Smooth muscle cell (in vitro differentiated cells): ENCODE results near the gene AUTS2. TPM values are rescaled to one million over a fixed set of nuclear protein-coding genes. Genes with fewer than 3 reads are reported as not detected.

Experiments
- DNase-seq: peaks from one replicate; lab custom pipeline; 2025; ENCODE audit not compliant: unreplicated experiment; lab: John Stamatoyannopoulos, UW
- H2AFZ ChIP-seq: fragments of 200-600 bp; sonication (generic); 2 replicates; pipeline ENCODE4 v1.6.0; 2016; ENCODE audit warnings: antibody characterized with exemption, low read depth, mild to moderate bottlenecking
- H3F3A ChIP-seq: fragments of 200-600 bp; sonication (generic); 2 replicates; pipeline ENCODE4 v1.6.0; 2017; ENCODE audit warnings: antibody characterized with exemption, low read depth
- H3K27ac ChIP-seq: fragments of 200-600 bp; sonication (generic); 2 replicates; pipeline ENCODE4 v1.5.1; 2016; ENCODE audit warnings: low read depth, mild to moderate bottlenecking
- H3K27me3 ChIP-seq: fragments of 200-600 bp; sonication (generic); 2 replicates; pipeline ENCODE4 v1.6.1; 2016; ENCODE audit warnings: low read depth, mild to moderate bottlenecking
- H3K36me3 ChIP-seq: fragments of 200-600 bp; sonication (generic); 2 replicates; pipeline ENCODE4 v1.5.1; 2016; ENCODE audit warnings: low read depth
- H3K4me1 ChIP-seq: fragments of 200-600 bp; sonication (generic); 2 replicates; pipeline ENCODE4 v1.5.1; 2016; ENCODE audit warnings: low read depth
- H3K4me2 ChIP-seq: fragments of 200-600 bp; sonication (generic); 2 replicates; pipeline ENCODE4 v1.6.0; 2016; ENCODE audit warnings: mild to moderate bottlenecking
- H3K4me3 ChIP-seq: fragments of 200-600 bp; sonication (generic); 2 replicates; pipeline ENCODE4 v1.5.1; 2016; ENCODE audit warnings: mild to moderate bottlenecking
- H3K79me2 ChIP-seq: fragments of 200-600 bp; sonication (generic); 2 replicates; pipeline ENCODE4 v1.6.0; 2016; ENCODE audit warnings: low read depth, mild to moderate bottlenecking
- H3K9ac ChIP-seq: fragments of 200-600 bp; sonication (generic); 2 replicates; pipeline ENCODE4 v1.6.0; 2016; ENCODE audit warnings: low read depth
- H3K9me3 ChIP-seq: fragments of 200-600 bp; sonication (generic); replicated peaks from 2 replicates; pipeline ENCODE4 v1.5.1; 2016; ENCODE audit warnings: low read depth
- H4K20me1 ChIP-seq: fragments of 200-600 bp; sonication (generic); 2 replicates; pipeline ENCODE4 v1.6.0; 2016; ENCODE audit warnings: low read depth
- WGBS: methylation state at CpG from one replicate; pipeline ENCODE4 v1.1.7; 2016; ENCODE audit warnings: low lambda C conversion rate; 5-methylcytosine and 5-hydroxymethylcytosine counted together
- polyA plus RNA-seq: library from polyadenylated mRNA; unstranded; fragments of >200 nt; fragmentation: Nextera tagmentation; extraction: Ambion mirVana; gene quantifications from 2 replicates; pipeline ENCODE4 v1.2.1, GENCODE V29; 2016
- total RNA-seq: library from RNA; depleted of rRNA; stranded (reverse); fragments of >200 nt; gene quantifications from 2 replicates; pipeline ENCODE4 v1.2.3, GENCODE V29; 2014
- TF ChIP-seq, protein P1 (sequence below): fragments of 200-600 bp; sonication (generic); IDR thresholded peaks from 2 replicates; pipeline ENCODE4 v1.5.1; 2017; ENCODE audit warnings: borderline replicate concordance, mild to moderate bottlenecking, antibody characterized with exemption; ENCODE audit not compliant: insufficient read depth, poor library complexity, severe bottlenecking

AUTS2 gene
- total and polyA plus RNA-seq, 2 experiments from 2014 or later, result 6.5 to 8.6 TPM

DNA sequence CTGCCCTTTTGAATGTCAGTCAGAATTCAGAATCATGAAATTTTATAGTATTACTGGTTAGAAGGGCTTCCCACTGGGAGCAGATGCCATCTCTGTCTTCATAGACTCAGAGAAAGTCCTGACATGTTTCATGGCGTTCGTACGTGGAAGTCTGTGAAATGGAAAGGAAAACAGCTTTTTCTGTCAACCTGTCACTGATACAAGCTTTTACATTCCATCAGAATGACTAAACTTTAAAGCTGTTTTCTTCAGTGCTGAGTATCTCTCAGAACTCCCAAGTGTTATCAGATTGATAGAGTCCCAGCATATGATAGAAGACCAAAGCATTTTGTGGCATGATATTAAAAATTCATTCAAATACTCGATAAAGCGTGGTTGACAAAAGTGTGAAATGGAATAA lies 807.0 kb downstream of the AUTS2 start:
- no peaks in the 10 kb centered on the region for H3K27me3 ChIP-seq
- 66% methylated on average over 5 of the region's 5 CpGs for WGBS
- H3K79me2 ChIP-seq, result no peaks in the 10 kb centered on the region
- no peak overlapping the region for H3K27ac ChIP-seq
- H3K4me3 ChIP-seq, result no peak overlapping the region
- no peaks in the 10 kb centered on the region for H3F3A ChIP-seq
- H2AFZ ChIP-seq, result no peak overlapping the region
- no peaks in the 10 kb centered on the region for H3K9me3 ChIP-seq
- H3K9ac ChIP-seq, result no peak overlapping the region
- TF ChIP-seq, protein P1, sequence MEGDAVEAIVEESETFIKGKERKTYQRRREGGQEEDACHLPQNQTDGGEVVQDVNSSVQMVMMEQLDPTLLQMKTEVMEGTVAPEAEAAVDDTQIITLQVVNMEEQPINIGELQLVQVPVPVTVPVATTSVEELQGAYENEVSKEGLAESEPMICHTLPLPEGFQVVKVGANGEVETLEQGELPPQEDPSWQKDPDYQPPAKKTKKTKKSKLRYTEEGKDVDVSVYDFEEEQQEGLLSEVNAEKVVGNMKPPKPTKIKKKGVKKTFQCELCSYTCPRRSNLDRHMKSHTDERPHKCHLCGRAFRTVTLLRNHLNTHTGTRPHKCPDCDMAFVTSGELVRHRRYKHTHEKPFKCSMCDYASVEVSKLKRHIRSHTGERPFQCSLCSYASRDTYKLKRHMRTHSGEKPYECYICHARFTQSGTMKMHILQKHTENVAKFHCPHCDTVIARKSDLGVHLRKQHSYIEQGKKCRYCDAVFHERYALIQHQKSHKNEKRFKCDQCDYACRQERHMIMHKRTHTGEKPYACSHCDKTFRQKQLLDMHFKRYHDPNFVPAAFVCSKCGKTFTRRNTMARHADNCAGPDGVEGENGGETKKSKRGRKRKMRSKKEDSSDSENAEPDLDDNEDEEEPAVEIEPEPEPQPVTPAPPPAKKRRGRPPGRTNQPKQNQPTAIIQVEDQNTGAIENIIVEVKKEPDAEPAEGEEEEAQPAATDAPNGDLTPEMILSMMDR, result no peak
- peaks cover 8% of the 10 kb centered on the region for H3K4me1 ChIP-seq
- no peak for DNase-seq
- no peaks in the 10 kb centered on the region for H4K20me1 ChIP-seq
- no peaks in the 10 kb centered on the region for H3K36me3 ChIP-seq
- H3K4me2 ChIP-seq, result no peak overlapping the region

DNA sequence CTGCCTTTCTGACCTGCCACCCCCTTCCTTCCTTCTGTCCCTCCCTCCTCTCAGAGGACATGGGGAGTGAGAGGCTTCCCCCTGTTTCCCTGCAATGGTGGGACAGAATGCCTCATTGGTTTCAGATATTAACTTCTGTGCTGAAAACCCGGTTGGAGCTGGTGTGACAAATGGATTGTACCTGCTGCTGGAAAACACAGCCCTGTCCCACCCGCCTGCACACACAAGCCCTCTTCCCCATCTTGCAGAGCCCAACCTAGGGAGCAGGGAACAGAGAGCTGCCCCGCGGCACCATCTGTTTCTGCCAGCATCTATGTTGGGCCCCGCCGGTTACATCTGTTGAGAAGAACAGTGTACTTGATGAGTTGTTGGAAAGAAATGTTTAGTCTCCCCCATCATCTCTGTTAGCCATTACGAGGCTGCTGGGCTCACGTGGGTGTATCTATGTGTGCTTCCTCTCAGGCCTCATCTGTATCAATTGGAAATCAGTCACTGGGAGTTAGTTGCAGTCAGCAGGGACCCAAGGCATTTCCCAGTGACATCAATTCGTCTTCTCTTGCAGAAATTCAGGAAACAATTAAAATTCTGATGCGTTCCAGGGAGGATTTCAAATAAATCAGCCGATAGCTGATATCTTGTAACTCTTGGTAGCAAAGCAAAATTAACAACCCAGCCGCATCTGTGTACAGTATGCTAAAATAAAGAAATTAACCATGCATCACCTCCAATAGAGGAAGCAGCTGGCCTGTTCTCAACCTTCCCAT lies 808.1 kb downstream of the AUTS2 start:
- H3K79me2 ChIP-seq, result no peaks in the 10 kb centered on the region
- WGBS, result 39% methylated on average over 12 of the region's 12 CpGs
- H3K4me2 ChIP-seq, result peak overlapping the region; percentile 10
- H3K27me3 ChIP-seq, result no peaks in the 10 kb centered on the region
- H3K27ac ChIP-seq, result no peak overlapping the region
- DNase-seq, result no peak
- H3K4me3 ChIP-seq, result no peak overlapping the region
- H3K36me3 ChIP-seq, result no peaks in the 10 kb centered on the region
- H3K4me1 ChIP-seq, result peaks cover 8% of the 10 kb centered on the region
- no peaks in the 10 kb centered on the region for H3K9me3 ChIP-seq
- TF ChIP-seq, protein P1, result no peak
- H3F3A ChIP-seq, result no peaks in the 10 kb centered on the region
- H3K9ac ChIP-seq, result no peak overlapping the region
- H2AFZ ChIP-seq, result no peak overlapping the region
- no peaks in the 10 kb centered on the region for H4K20me1 ChIP-seq

DNA sequence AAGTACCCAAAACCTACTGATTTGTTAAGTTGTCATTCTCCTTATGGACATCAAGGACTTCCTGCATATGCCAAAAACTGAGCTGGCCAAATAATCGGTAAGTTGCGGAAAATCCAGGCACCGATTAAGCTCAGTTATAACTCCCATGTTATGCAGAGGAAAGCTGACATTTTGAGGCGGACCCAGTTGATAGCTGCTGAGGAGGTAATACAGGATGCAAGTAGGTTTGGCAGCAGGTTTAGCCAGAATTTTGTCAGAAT lies 808.6 kb downstream of the AUTS2 start:
- H3K27ac ChIP-seq, result no peak overlapping the region
- no peak overlapping the region for H3K4me2 ChIP-seq
- H3K36me3 ChIP-seq, result no peaks in the 10 kb centered on the region
- no peaks in the 10 kb centered on the region for H4K20me1 ChIP-seq
- no peak overlapping the region for H2AFZ ChIP-seq
- no peaks in the 10 kb centered on the region for H3F3A ChIP-seq
- 78% methylated on average over 4 of the region's 4 CpGs for WGBS
- no peaks in the 10 kb centered on the region for H3K27me3 ChIP-seq
- H3K4me1 ChIP-seq, result peaks cover 8% of the 10 kb centered on the region
- no peaks in the 10 kb centered on the region for H3K79me2 ChIP-seq
- no peak overlapping the region for H3K9ac ChIP-seq
- H3K4me3 ChIP-seq, result no peak overlapping the region
- TF ChIP-seq, protein P1, result no peak
- no peaks in the 10 kb centered on the region for H3K9me3 ChIP-seq
- no peak for DNase-seq

DNA sequence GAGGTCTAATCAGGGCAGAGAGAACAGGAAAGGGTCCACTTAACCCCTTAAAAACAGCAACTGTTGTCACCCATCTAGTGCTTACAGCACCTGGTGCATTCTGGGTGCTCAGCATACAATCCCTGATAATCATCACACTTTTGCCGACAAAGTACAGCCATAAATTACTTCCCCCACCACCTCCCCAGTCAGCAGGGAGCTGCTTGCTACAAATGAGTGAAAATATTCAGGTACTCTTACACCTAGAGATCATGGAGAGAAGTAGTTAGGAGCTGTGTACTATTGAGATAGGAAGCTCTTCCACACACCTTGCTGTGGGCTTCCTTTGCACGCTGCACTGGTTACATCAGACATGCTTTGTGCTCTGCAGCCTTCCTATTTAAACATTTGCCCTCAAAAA lies 810.2 kb downstream of the AUTS2 start:
- TF ChIP-seq, protein P1, result no peak
- no peak overlapping the region for H3K9ac ChIP-seq
- no peak overlapping the region for H3K4me2 ChIP-seq
- 83% methylated on average over 2 of the region's 2 CpGs for WGBS
- no peaks in the 10 kb centered on the region for H3K9me3 ChIP-seq
- H3K36me3 ChIP-seq, result no peaks in the 10 kb centered on the region
- no peaks in the 10 kb centered on the region for H3K27me3 ChIP-seq
- H2AFZ ChIP-seq, result no peak overlapping the region
- H3K27ac ChIP-seq, result no peak overlapping the region
- H3K79me2 ChIP-seq, result no peaks in the 10 kb centered on the region
- peaks cover 8% of the 10 kb centered on the region for H3K4me1 ChIP-seq
- H4K20me1 ChIP-seq, result no peaks in the 10 kb centered on the region
- DNase-seq, result no peak
- H3K4me3 ChIP-seq, result no peak overlapping the region
- no peaks in the 10 kb centered on the region for H3F3A ChIP-seq
